Measurements from ENCODE around the gene NR2F1-AS1.

- no peak for TF ChIP-seq TARDBP (IDR thresholded peaks at IDR 0.05)
- TF ChIP-seq BHLHE40 (IDR thresholded peaks at IDR 0.05; ENCODE audit: borderline replicate concordance), result no peak
- no peak for TF ChIP-seq SUZ12 (IDR thresholded peaks at IDR 0.05)
- TF ChIP-seq FOXM1 (IDR thresholded peaks at IDR 0.05; ENCODE audit: borderline replicate concordance), result no peak
- no peak for TF ChIP-seq ZNF384 (IDR thresholded peaks at IDR 0.05)
- TF ChIP-seq HDGF (IDR thresholded peaks at IDR 0.05; ENCODE audit: borderline replicate concordance), result no peak
- TF ChIP-seq FOXK2 (IDR thresholded peaks at IDR 0.05), result no peak
Observed at GRCh38 chr5:93592883-93593282, 11.9 kb upstream of the NR2F1-AS1 start.
